Measurements from ENCODE around the gene VASN.
"Not testable (repeated sequence)": the region's sequence is repeated elsewhere in the genome, so short reads cannot be mapped to it uniquely, and the experiment has no call there.

Gene VASN

DNA sequence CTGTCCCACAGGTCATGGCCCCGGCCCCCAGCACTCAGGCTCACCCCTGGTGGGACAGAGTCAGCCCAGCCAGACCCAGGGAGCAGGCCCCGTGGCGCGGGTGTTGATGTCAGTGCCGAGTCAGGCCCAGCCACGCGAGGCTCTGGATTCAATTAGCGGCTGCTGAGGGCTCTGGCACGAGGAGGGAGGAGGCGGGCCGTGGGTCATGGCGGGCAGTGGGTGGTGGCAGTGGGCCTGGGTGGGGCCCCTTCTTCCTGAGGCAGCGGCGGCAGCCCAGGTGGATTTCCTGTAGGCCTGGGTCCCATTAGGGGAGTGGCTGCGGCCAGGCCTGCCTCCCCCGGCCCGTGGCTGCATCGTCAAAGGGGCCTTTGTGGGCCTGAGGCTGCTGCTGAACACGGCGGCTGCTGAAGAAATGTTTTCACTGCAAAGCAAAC lies 12.9 kb downstream of the VASN start:
- DNase-seq (ENCODE audit: low read depth in 2 of 2): no peak

- no peak for DNase-seq (ENCODE audit: low read depth in 2 of 2)
Measured at GRCh38 chr16:4385066-4385788, 13.6 kb downstream of the VASN start.

- no peak for DNase-seq (ENCODE audit: low read depth in 2 of 2)
Measured at GRCh38 chr16:4385789-4386450, 14.3 kb downstream of the VASN start.

DNA sequence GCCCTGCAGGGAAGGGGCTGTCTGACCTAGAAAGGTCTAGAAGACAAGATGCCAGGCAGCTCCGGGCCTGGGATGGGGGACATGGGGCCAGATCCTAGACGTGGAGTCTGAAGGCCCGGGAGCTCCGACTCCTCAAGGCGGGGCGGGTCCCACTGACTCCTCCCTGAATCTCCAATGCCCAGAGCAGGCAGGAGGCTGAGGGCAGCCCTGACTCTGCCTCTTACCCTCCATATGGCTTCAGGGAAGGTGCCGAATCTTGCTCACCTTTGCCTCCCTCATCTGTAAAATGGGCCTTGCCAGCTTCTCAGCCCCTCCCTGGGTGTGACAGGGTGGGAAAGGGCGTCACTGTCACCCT lies 14.8 kb downstream of the VASN start:
- DNase-seq (ENCODE audit: low read depth in 2 of 2): no peak

GRCh38 chr16:4386951-4387565 lies 15.4 kb downstream of the VASN start:
- DNase-seq (ENCODE audit: low read depth in 2 of 2): no peak

DNA sequence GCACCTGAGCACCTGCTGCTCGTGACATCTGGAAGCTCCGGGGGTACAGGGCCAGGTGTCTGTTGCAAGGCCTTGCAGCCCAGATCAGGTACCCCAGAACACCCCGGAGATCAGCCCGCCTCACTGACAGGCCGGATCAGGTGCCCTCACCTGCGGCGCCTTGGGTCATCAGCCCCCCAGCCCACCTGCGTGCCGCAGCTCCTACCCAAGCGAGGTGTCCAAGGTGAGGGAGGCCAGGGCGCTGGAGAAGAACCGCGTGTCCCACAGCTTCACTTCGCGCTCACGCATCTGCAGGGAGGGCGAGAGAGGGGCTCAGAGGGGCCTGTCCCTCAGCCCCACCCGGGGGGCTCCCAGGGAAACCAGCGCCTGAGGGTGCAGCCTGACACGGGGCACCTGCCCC lies 16.1 kb downstream of the VASN start:
- DNase-seq (ENCODE audit: low read depth in 2 of 2): no peak

- no peak for DNase-seq (ENCODE audit: low read depth in 2 of 2)
Measured at GRCh38 chr16:4388271-4389021, 16.8 kb downstream of the VASN start.

- DNase-seq (ENCODE audit: low read depth in 2 of 2): no peak
Measured at GRCh38 chr16:4389051-4389955, 17.7 kb downstream of the VASN start.

GRCh38 chr16:4390266-4391260 lies 18.9 kb downstream of the VASN start:
- DNase-seq (ENCODE audit: low read depth in 2 of 2): no peak

GRCh38 chr16:4391631-4392381 lies 20.2 kb downstream of the VASN start:
- DNase-seq (ENCODE audit: low read depth in 2 of 2): no peak

GRCh38 chr16:4392382-4393239 lies 21.0 kb downstream of the VASN start:
- no peak for DNase-seq (ENCODE audit: low read depth in 2 of 2)

DNA sequence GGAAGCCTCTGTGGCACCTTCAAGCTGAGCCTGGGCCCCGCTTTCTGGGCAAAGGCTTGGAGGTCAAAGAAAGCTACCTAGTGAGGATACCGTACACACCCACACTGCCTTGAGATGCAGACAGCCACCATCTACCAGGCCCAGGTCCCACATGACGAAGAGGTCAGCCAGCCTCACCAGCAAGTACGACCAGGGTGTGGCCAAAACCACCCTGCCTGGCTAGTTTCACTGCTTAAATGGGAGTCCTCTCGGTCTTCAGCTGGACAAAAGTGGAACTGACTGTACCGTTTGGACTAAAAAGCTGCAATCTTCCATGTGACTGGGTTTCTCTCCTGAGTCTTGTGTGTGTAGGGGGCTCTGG lies 21.6 kb downstream of the VASN start:
- no peak for DNase-seq (ENCODE audit: low read depth in 2 of 2)

- not testable (repeated sequence) for DNase-seq (ENCODE audit: low read depth in 2 of 2)
Measured at GRCh38 chr16:4393850-4394249, 22.2 kb downstream of the VASN start.

GRCh38 chr16:4395055-4395726 lies 23.5 kb downstream of the VASN start:
- DNase-seq (ENCODE audit: low read depth in 2 of 2): no peak

GRCh38 chr16:4399001-4399730 lies 27.5 kb downstream of the VASN start:
- no peak for DNase-seq (ENCODE audit: low read depth in 2 of 2)

DNA sequence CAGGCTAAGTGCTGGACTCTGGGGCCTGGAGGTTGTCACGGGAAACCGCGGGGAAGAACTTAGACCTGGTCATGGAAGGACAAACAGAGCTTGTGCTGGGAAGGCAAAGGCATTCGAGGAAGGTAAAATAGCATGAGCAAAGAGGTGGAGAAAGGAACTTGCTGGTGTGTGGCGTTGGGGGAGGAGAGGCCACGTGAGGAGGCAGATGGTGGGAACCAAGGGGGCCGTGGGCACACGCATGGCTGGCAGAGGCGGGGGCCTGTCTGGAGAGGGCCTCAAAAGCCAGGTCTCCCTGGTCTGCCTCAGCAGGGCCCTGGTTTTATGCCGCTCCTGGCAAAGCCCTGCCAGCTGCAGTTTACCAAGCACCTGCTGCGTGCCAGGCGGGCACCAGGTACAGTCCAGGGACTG lies 29.4 kb downstream of the VASN start:
- no peak for DNase-seq (ENCODE audit: low read depth in 2 of 2)

DNA sequence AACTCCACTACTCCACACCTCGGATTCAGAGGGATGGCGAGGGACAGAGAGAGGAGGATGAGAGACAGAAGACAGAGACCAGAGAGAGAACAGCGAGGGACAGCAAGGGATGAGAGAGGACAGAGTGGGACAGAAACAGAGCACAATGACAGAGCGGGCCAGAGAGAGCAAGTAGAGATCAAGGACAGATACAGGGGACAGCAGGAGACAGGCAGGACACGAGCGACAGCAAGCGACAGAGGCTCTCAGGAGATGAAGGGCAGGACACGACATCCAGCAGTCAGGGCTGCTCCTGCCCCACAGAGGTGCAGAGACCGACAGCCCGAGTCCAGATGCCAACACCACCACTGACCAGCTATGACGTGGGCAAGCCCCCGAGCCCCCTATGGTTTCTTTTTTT lies 29.9 kb downstream of the VASN start:
- no peak for DNase-seq (ENCODE audit: low read depth in 2 of 2)
